Body of pancreas (tissue), 4 donors: ENCODE results near the gene POLR1A.

Experiments
- POLR2A ChIP-seq, 3 donors: fragments of 450-650 bp; IDR thresholded peaks; one replicate each; pipeline ENCODE4 v1.6.1; 2016; ENCODE audit warnings: antibody characterized with exemption in 3 of 3, mild to moderate bottlenecking in 2 of 3
- TF ChIP-seq, protein P1 (sequence below), 7 experiments: fragments of 450-650 bp in 4 of 7; fragments of 200-600 bp in 3 of 7; sonication (generic) in 3 of 7; IDR thresholded peaks; one replicate each; pipeline ENCODE4 v1.5.1; 2016 to 2019; ENCODE audit warnings: antibody characterized with exemption in 7 of 7

DNA sequence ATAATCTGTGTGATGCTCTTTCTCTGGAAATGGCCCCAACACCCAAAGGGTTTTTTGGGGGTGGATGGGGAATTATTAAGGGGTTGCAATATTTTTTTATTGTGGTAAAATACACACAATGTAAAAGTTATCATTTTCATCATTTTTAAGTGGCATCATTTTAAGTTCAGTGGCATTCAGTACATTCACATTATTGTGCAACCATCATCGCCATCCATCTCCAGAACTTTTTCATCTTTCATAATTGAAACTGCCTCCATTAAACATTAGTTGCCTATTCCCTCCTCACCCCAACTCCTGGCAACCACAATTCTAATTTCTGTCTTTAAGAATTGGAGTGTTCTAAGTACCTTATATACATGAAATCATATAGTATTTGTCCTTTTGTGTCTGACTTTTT, 90.0 kb downstream of the POLR1A start:
- TF ChIP-seq, protein P1, sequence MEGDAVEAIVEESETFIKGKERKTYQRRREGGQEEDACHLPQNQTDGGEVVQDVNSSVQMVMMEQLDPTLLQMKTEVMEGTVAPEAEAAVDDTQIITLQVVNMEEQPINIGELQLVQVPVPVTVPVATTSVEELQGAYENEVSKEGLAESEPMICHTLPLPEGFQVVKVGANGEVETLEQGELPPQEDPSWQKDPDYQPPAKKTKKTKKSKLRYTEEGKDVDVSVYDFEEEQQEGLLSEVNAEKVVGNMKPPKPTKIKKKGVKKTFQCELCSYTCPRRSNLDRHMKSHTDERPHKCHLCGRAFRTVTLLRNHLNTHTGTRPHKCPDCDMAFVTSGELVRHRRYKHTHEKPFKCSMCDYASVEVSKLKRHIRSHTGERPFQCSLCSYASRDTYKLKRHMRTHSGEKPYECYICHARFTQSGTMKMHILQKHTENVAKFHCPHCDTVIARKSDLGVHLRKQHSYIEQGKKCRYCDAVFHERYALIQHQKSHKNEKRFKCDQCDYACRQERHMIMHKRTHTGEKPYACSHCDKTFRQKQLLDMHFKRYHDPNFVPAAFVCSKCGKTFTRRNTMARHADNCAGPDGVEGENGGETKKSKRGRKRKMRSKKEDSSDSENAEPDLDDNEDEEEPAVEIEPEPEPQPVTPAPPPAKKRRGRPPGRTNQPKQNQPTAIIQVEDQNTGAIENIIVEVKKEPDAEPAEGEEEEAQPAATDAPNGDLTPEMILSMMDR (IDR thresholded peaks at IDR 0.05) = no peak
- no peak for TF ChIP-seq POLR2A (IDR thresholded peaks at IDR 0.05)
